GM12873 (cell line): ENCODE results near the gene HEMK1.

Source experiments
- CTCF ChIP-seq: IDR thresholded peaks from 2 replicates; pipeline ENCODE4 v1.5.1; 2012; ENCODE audit warnings: low read depth, mild to moderate bottlenecking, moderate library complexity, low read length, control low read depth; ENCODE audit not compliant: insufficient read depth; ENCODE audit errors: missing control alignments

HEMK1 gene

GRCh38 chr3:50616003-50616769, 46.9 kb downstream of the HEMK1 start:
- peak; percentile 100 for TF ChIP-seq CTCF

- TF ChIP-seq CTCF = no peak
These were observed 47.4 kb downstream of the HEMK1 start for GRCh38 chr3:50616770-50617095.

- no peak for TF ChIP-seq CTCF
These were observed 47.9 kb downstream of the HEMK1 start, which contains the start of gene MAPKAPK3 for GRCh38 chr3:50617096-50617791. Gene MAPKAPK3 (plus strand): TSS chr3:50617151. CDS start chr3:50617566, 415 bp downstream.

GRCh38 chr3:50617911-50618481, 48.7 kb downstream of the HEMK1 start:
- TF ChIP-seq CTCF = no peak

GRCh38 chr3:50620420-50620819, 51.1 kb downstream of the HEMK1 start:
- peak; percentile 2 for TF ChIP-seq CTCF

GRCh38 chr3:50620820-50621219, 51.5 kb downstream of the HEMK1 start:
- no peak for TF ChIP-seq CTCF

- no peak for TF ChIP-seq CTCF
These were observed 53.6 kb downstream of the HEMK1 start for GRCh38 chr3:50622881-50623280.
